ENCODE measurements around the gene NRGN.
"Not testable (repeated sequence)": the region's sequence is repeated elsewhere in the genome, so short reads cannot be mapped to it uniquely, and the experiment has no call there.

Gene NRGN

GRCh38 chr11:124762624-124763155, 22.9 kb downstream of the NRGN start:
- Histone ChIP-seq H3K36me3 (replicated peaks) (peaks cover 5% of the 10 kb centered on the region), H3K27ac (no peak overlapping the region), H3K27me3 (replicated peaks) (no peaks in the 10 kb centered on the region), H3K4me3 (ENCODE audit: low read depth, low read length) (peak overlapping the region; percentile 54)
- DNase-seq = no peak
- TF ChIP-seq, protein P1, sequence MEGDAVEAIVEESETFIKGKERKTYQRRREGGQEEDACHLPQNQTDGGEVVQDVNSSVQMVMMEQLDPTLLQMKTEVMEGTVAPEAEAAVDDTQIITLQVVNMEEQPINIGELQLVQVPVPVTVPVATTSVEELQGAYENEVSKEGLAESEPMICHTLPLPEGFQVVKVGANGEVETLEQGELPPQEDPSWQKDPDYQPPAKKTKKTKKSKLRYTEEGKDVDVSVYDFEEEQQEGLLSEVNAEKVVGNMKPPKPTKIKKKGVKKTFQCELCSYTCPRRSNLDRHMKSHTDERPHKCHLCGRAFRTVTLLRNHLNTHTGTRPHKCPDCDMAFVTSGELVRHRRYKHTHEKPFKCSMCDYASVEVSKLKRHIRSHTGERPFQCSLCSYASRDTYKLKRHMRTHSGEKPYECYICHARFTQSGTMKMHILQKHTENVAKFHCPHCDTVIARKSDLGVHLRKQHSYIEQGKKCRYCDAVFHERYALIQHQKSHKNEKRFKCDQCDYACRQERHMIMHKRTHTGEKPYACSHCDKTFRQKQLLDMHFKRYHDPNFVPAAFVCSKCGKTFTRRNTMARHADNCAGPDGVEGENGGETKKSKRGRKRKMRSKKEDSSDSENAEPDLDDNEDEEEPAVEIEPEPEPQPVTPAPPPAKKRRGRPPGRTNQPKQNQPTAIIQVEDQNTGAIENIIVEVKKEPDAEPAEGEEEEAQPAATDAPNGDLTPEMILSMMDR (IDR thresholded peaks at IDR 0.05; ENCODE audit: low read depth, low read length, missing control alignments) = no peak
- in situ Hi-C loops (cut with HindIII; ENCODE audit: low pct_ligation_motif_present, low sequenced_read_pairs) = no loop called here

GRCh38 chr11:124763156-124763947, 23.6 kb downstream of the NRGN start:
- Histone ChIP-seq H3K36me3 (replicated peaks) (peaks cover 5% of the 10 kb centered on the region), H3K4me3 (ENCODE audit: low read depth, low read length) (peak overlapping the region; percentile 54), H3K27me3 (replicated peaks) (no peaks in the 10 kb centered on the region), H3K27ac (no peak overlapping the region)
- in situ Hi-C loops (cut with HindIII; ENCODE audit: low pct_ligation_motif_present, low sequenced_read_pairs) = no loop called here
- DNase-seq = peak; percentile 63
- TF ChIP-seq, protein P1 (IDR thresholded peaks at IDR 0.05; ENCODE audit: low read depth, low read length, missing control alignments) = peak; percentile 87

DNA sequence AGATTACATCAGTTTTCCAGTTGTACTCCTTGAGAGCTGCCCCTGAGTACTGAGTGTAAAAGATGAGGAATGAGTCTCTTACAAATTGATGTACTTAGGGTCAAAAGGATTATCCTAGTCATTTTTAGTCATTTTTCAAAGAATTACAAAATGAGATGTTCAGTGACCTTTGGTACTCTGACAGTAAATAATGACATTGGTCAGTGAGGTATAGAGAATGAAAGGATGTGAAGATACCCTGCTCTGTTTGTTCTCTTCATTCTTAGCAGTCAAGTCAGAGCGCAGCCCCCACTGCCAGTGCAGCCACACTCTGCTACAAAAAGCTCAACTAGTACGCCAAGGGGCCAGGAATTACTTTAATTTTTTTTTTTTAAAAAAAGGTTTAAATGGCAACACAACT, 26.4 kb downstream of the NRGN start:
- DNase-seq = no peak
- Histone ChIP-seq H3K4me3 (ENCODE audit: low read depth, low read length) (no peak overlapping the region), H3K27ac (no peak overlapping the region), H3K27me3 (replicated peaks) (no peaks in the 10 kb centered on the region), H3K36me3 (replicated peaks) (peaks cover 5% of the 10 kb centered on the region)
- in situ Hi-C loops (cut with HindIII; ENCODE audit: low pct_ligation_motif_present, low sequenced_read_pairs) = no loop called here
- TF ChIP-seq, protein P1 (IDR thresholded peaks at IDR 0.05; ENCODE audit: low read depth, low read length, missing control alignments) = no peak

DNA sequence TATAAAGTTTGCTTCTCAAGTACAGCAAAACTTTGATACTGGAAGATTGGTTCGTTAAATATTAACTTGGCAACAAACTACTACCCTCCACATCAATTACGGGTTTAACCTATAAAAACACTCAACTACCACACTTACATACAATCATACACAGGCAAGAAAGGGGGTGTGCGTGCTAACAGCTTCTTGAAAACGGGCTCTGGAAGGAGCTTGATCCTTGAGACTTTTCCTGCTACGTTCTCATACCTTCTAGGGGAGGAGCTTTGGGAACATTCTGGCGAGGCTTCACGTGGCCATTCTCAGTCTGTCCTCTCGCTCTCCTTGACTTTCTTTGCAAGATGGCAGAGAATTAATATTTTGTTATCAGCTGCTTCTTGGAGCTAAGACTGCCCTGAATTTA, 29.2 kb downstream of the NRGN start:
- Histone ChIP-seq H3K27me3 (replicated peaks) (no peaks in the 10 kb centered on the region), H3K36me3 (replicated peaks) (peaks cover 5% of the 10 kb centered on the region), H3K27ac (no peak overlapping the region), H3K4me3 (ENCODE audit: low read depth, low read length) (no peak overlapping the region)
- TF ChIP-seq, protein P1 (IDR thresholded peaks at IDR 0.05; ENCODE audit: low read depth, low read length, missing control alignments) = no peak
- in situ Hi-C loops (cut with HindIII; ENCODE audit: low pct_ligation_motif_present, low sequenced_read_pairs) = no loop called here
- DNase-seq = no peak

GRCh38 chr11:124769806-124770774, 30.3 kb downstream of the NRGN start:
- Histone ChIP-seq H3K27ac (peak overlapping the region; percentile 66), H3K4me3 (ENCODE audit: low read depth, low read length) (no peak overlapping the region), H3K27me3 (replicated peaks) (no peaks in the 10 kb centered on the region), H3K36me3 (replicated peaks) (peaks cover 5% of the 10 kb centered on the region)
- TF ChIP-seq, protein P1 (IDR thresholded peaks at IDR 0.05; ENCODE audit: low read depth, low read length, missing control alignments) = no peak
- in situ Hi-C loops (cut with HindIII; ENCODE audit: low pct_ligation_motif_present, low sequenced_read_pairs) = no loop called here
- DNase-seq = peak; percentile 76

DNA sequence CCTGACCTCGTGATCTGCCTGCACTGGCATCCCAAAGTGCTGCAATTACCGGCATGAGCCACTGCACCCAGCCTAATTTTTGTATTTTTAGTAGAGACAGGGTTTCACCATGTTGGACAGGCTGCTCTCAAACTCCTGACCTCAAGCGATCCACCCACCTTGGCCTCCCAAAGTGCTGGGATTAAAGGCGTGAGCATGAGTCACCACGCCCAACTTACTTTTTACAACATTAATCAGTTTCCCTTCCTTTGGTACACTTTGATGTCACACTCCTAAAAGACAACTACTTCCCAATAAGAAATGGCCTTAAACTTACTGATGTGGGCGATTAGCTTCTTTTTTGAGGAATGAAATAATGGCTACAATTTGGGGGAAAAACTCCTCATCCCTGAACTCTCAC, 31.2 kb downstream of the NRGN start:
- H3K36me3 ChIP-seq (replicated peaks); DNase-seq; in situ Hi-C loops (cut with HindIII; ENCODE audit: low pct_ligation_motif_present, low sequenced_read_pairs); H3K27me3 ChIP-seq (replicated peaks); H3K4me3 ChIP-seq (ENCODE audit: low read depth, low read length): not testable (repeated sequence)
- H3K27ac ChIP-seq = peak overlapping the region; percentile 66
